CD4-positive, alpha-beta T cell treated with Interferon gamma for 1 hour (primary cell): ENCODE results near the gene USP48.

Experiments used
- DNase-seq: peaks from one replicate; pipeline ENCODE4 v3.0.0-alpha.2; 2020

USP48 gene

GRCh38 chr1:21666576-21667320, 116.2 kb downstream of the USP48 start:
- DNase-seq = no peak

- DNase-seq = no peak
Observed at GRCh38 chr1:21665711-21666575, 117.0 kb downstream of the USP48 start.

GRCh38 chr1:21664806-21665588, 118.0 kb downstream of the USP48 start:
- no peak for DNase-seq

GRCh38 chr1:21663951-21664805, 118.8 kb downstream of the USP48 start:
- no peak for DNase-seq

GRCh38 chr1:21663248-21663950, 119.5 kb downstream of the USP48 start:
- DNase-seq = no peak

GRCh38 chr1:21662426-21663247, 120.3 kb downstream of the USP48 start:
- DNase-seq = no peak

- no peak for DNase-seq
Observed at GRCh38 chr1:21661886-21662285, 121.1 kb downstream of the USP48 start.

- no peak for DNase-seq
Observed at GRCh38 chr1:21659924-21660326, 123.0 kb downstream of the USP48 start.

GRCh38 chr1:21659099-21659923, 123.6 kb downstream of the USP48 start:
- peak; percentile 74 for DNase-seq

GRCh38 chr1:21657456-21658190, 125.3 kb downstream of the USP48 start:
- no peak for DNase-seq

- DNase-seq = no peak
Observed at GRCh38 chr1:21655748-21656147, 127.2 kb downstream of the USP48 start.

- no peak for DNase-seq
Observed at GRCh38 chr1:21655259-21655658, 127.7 kb downstream of the USP48 start.

- DNase-seq = no peak
Observed at GRCh38 chr1:21654209-21654608, 128.7 kb downstream of the USP48 start.

- no peak for DNase-seq
Observed at GRCh38 chr1:21653744-21654100, 129.2 kb downstream of the USP48 start.

GRCh38 chr1:21652937-21653743, 129.8 kb downstream of the USP48 start:
- DNase-seq = no peak

- no peak for DNase-seq
Observed at GRCh38 chr1:21652101-21652936, 130.6 kb downstream of the USP48 start.
